ENCODE data around the gene ZSCAN26. TPM values are rescaled to one million over a fixed set of nuclear protein-coding genes. Genes with fewer than 3 reads are reported as not detected.

Gene ZSCAN26
- total and polyA plus RNA-seq, 2 of the 8 experiments (the other 6 are each of a cell fraction or from before 2014, with no cell fraction given): 7.0 to 8.5 TPM

DNA sequence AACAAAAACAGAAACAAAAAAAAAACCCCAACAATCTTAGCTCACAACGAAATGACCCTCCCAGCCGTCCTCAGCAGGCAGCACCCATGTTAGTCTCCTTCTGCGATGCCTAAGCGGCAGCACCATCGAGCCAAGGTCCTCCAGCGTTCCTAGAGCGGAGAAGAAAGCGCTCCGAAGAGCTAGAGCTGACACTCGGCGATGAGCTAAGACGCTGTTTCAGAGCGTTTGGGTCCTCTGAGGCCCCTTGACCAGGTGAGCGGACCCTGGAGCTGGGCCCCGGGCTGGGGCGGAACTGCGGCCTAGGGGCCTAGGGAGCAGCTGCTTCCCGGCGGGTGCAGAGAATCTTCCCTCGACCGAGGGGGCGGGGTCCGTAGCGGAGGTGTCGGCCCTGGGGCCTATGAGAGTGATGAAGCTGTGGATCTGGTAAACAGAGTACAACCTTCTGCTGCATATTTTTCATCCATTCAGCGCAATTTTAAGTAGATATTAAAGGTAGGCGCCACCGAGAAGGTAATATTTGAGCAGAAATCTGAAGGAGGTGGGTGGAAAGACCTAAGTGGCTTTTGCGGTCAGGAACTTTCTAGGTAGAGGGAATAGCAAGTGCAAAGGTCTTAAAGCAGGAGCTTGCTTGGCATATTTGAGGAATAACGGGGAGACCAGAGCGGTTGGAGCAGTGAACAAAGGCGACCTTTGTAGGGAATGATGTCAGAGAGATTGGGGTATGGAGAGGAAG, at the start of gene ZSCAN26 (continued):
- TF ChIP-seq, protein P1, sequence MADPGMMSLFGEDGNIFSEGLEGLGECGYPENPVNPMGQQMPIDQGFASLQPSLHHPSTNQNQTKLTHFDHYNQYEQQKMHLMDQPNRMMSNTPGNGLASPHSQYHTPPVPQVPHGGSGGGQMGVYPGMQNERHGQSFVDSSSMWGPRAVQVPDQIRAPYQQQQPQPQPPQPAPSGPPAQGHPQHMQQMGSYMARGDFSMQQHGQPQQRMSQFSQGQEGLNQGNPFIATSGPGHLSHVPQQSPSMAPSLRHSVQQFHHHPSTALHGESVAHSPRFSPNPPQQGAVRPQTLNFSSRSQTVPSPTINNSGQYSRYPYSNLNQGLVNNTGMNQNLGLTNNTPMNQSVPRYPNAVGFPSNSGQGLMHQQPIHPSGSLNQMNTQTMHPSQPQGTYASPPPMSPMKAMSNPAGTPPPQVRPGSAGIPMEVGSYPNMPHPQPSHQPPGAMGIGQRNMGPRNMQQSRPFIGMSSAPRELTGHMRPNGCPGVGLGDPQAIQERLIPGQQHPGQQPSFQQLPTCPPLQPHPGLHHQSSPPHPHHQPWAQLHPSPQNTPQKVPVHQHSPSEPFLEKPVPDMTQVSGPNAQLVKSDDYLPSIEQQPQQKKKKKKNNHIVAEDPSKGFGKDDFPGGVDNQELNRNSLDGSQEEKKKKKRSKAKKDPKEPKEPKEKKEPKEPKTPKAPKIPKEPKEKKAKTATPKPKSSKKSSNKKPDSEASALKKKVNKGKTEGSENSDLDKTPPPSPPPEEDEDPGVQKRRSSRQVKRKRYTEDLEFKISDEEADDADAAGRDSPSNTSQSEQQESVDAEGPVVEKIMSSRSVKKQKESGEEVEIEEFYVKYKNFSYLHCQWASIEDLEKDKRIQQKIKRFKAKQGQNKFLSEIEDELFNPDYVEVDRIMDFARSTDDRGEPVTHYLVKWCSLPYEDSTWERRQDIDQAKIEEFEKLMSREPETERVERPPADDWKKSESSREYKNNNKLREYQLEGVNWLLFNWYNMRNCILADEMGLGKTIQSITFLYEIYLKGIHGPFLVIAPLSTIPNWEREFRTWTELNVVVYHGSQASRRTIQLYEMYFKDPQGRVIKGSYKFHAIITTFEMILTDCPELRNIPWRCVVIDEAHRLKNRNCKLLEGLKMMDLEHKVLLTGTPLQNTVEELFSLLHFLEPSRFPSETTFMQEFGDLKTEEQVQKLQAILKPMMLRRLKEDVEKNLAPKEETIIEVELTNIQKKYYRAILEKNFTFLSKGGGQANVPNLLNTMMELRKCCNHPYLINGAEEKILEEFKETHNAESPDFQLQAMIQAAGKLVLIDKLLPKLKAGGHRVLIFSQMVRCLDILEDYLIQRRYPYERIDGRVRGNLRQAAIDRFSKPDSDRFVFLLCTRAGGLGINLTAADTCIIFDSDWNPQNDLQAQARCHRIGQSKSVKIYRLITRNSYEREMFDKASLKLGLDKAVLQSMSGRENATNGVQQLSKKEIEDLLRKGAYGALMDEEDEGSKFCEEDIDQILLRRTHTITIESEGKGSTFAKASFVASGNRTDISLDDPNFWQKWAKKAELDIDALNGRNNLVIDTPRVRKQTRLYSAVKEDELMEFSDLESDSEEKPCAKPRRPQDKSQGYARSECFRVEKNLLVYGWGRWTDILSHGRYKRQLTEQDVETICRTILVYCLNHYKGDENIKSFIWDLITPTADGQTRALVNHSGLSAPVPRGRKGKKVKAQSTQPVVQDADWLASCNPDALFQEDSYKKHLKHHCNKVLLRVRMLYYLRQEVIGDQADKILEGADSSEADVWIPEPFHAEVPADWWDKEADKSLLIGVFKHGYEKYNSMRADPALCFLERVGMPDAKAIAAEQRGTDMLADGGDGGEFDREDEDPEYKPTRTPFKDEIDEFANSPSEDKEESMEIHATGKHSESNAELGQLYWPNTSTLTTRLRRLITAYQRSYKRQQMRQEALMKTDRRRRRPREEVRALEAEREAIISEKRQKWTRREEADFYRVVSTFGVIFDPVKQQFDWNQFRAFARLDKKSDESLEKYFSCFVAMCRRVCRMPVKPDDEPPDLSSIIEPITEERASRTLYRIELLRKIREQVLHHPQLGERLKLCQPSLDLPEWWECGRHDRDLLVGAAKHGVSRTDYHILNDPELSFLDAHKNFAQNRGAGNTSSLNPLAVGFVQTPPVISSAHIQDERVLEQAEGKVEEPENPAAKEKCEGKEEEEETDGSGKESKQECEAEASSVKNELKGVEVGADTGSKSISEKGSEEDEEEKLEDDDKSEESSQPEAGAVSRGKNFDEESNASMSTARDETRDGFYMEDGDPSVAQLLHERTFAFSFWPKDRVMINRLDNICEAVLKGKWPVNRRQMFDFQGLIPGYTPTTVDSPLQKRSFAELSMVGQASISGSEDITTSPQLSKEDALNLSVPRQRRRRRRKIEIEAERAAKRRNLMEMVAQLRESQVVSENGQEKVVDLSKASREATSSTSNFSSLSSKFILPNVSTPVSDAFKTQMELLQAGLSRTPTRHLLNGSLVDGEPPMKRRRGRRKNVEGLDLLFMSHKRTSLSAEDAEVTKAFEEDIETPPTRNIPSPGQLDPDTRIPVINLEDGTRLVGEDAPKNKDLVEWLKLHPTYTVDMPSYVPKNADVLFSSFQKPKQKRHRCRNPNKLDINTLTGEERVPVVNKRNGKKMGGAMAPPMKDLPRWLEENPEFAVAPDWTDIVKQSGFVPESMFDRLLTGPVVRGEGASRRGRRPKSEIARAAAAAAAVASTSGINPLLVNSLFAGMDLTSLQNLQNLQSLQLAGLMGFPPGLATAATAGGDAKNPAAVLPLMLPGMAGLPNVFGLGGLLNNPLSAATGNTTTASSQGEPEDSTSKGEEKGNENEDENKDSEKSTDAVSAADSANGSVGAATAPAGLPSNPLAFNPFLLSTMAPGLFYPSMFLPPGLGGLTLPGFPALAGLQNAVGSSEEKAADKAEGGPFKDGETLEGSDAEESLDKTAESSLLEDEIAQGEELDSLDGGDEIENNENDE (IDR thresholded peaks at IDR 0.05; ENCODE audit: insufficient replicate concordance, low read length): no peak
- TF ChIP-seq SRF (IDR thresholded peaks at IDR 0.05; ENCODE audit: low read depth, low read length) (no peak), RAD21 (IDR thresholded peaks at IDR 0.05 in 1 of 2, conservative IDR thresholded peaks at IDR 0.05 in 1 of 2; ENCODE audit: low read depth in 2 of 2, low read length in 2 of 2) (no peak), SP1 (IDR thresholded peaks at IDR 0.05; ENCODE audit: low read depth, low read length) (no peak), RXRA (IDR thresholded peaks at IDR 0.05; ENCODE audit: insufficient read depth, low read depth, low read length) (no peak), SUZ12 (IDR thresholded peaks at IDR 0.05; ENCODE audit: low read length) (no peak), SIX5 (IDR thresholded peaks at IDR 0.05; ENCODE audit: low read depth, low read length) (no peak), CBX5 (IDR thresholded peaks at IDR 0.05; ENCODE audit: low read depth, low read length) (no peak)
- TF ChIP-seq, protein P2, sequence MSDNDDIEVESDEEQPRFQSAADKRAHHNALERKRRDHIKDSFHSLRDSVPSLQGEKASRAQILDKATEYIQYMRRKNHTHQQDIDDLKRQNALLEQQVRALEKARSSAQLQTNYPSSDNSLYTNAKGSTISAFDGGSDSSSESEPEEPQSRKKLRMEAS (IDR thresholded peaks at IDR 0.05): peak; percentile 48; the same call in 1 of the 2 replicates
